Caki2 (cell line): ENCODE measurements around the gene FREM2. TPM values are rescaled to one million over a fixed set of nuclear protein-coding genes. Genes with fewer than 3 reads are reported as not detected.
A peak's percentile ranks its signal among the peaks of the same experiment; 100 is the strongest.

Experiments
- DNase-seq: peaks from one replicate; pipeline ENCODE4 v3.0.0-alpha.2; 2015; ENCODE audit warnings: low read depth
- in situ Hi-C: cut with HindIII; loops from 2 replicates; pipeline ENCODE4 v1.10.0; 2016; ENCODE audit warnings: low sequenced_read_pairs, low pct_unique_long_range_greater_than_20kb, mixed read lengths
- total RNA-seq: library from RNA; depleted of rRNA; stranded (reverse); fragments of >200 nt; shearing (Covaris generic); gene quantifications from 2 replicates; pipeline ENCODE4 v1.2.3, GENCODE V29; 2014; ENCODE audit warnings: low replicate concordance

FREM2 gene
- total RNA-seq, 1 experiment from 2014 or later = 0.14 TPM

GRCh38 chr13:38680912-38681311 lies 6.0 kb upstream of the FREM2 start:
- in situ Hi-C loops = no loop called here
- no peak for DNase-seq

GRCh38 chr13:38684714-38685113 lies 2.2 kb upstream of the FREM2 start:
- in situ Hi-C loops = no loop called here
- DNase-seq = no peak

- in situ Hi-C loops = no loop called here
- no peak for DNase-seq
Measured at GRCh38 chr13:38685431-38685830, 1.4 kb upstream of the FREM2 start.

GRCh38 chr13:38685974-38686576 lies 802 bp upstream of the FREM2 start:
- peak; percentile 14 for DNase-seq
- in situ Hi-C loops = no loop called here

GRCh38 chr13:38687246-38688229 lies 661 bp downstream of the FREM2 start:
- DNase-seq = no peak
- in situ Hi-C loops = no loop called here

- in situ Hi-C loops = no loop called here
- DNase-seq = no peak
Measured at GRCh38 chr13:38688674-38689073, 1.8 kb downstream of the FREM2 start.

- in situ Hi-C loops = no loop called here
- DNase-seq = no peak
Measured at GRCh38 chr13:38690231-38690630, 3.4 kb downstream of the FREM2 start.

GRCh38 chr13:38693168-38693567 lies 6.3 kb downstream of the FREM2 start:
- in situ Hi-C loops = no loop called here
- DNase-seq = no peak

GRCh38 chr13:38693641-38694040 lies 6.8 kb downstream of the FREM2 start:
- in situ Hi-C loops = no loop called here
- DNase-seq = no peak

GRCh38 chr13:38697197-38697596 lies 10.3 kb downstream of the FREM2 start:
- in situ Hi-C loops = no loop called here
- DNase-seq = no peak

GRCh38 chr13:38697628-38698333 lies 10.9 kb downstream of the FREM2 start:
- no peak for DNase-seq
- in situ Hi-C loops = no loop called here

GRCh38 chr13:38700051-38700450 lies 13.2 kb downstream of the FREM2 start:
- DNase-seq = no peak
- in situ Hi-C loops = no loop called here

GRCh38 chr13:38702669-38703068 lies 15.8 kb downstream of the FREM2 start:
- in situ Hi-C loops = no loop called here

GRCh38 chr13:38703255-38703654 lies 16.4 kb downstream of the FREM2 start:
- in situ Hi-C loops = no loop called here
- DNase-seq = no peak

More at GRCh38 chr13:38702669-38703068, 15.8 kb downstream of the FREM2 start:
- no peak for DNase-seq

- no peak for DNase-seq
- in situ Hi-C loops = no loop called here
Measured at GRCh38 chr13:38705365-38705764, 18.5 kb downstream of the FREM2 start.

GRCh38 chr13:38707460-38707859 lies 20.6 kb downstream of the FREM2 start:
- in situ Hi-C loops = no loop called here
- no peak for DNase-seq

- DNase-seq = no peak
- in situ Hi-C loops = no loop called here
Measured at GRCh38 chr13:38713046-38713445, 26.2 kb downstream of the FREM2 start.

- in situ Hi-C loops = no loop called here
- DNase-seq = no peak
Measured at GRCh38 chr13:38718374-38718773, 31.5 kb downstream of the FREM2 start.

GRCh38 chr13:38730332-38730731 lies 43.5 kb downstream of the FREM2 start:
- in situ Hi-C loops = no loop called here
- DNase-seq = no peak
